ENCODE results near the gene C1orf167.
A peak's percentile ranks its signal among the peaks of the same experiment; 100 is the strongest.
"Not testable (repeated sequence)": the region's sequence is repeated elsewhere in the genome, so short reads cannot be mapped to it uniquely, and the experiment has no call there.

The C1orf167 gene

DNA sequence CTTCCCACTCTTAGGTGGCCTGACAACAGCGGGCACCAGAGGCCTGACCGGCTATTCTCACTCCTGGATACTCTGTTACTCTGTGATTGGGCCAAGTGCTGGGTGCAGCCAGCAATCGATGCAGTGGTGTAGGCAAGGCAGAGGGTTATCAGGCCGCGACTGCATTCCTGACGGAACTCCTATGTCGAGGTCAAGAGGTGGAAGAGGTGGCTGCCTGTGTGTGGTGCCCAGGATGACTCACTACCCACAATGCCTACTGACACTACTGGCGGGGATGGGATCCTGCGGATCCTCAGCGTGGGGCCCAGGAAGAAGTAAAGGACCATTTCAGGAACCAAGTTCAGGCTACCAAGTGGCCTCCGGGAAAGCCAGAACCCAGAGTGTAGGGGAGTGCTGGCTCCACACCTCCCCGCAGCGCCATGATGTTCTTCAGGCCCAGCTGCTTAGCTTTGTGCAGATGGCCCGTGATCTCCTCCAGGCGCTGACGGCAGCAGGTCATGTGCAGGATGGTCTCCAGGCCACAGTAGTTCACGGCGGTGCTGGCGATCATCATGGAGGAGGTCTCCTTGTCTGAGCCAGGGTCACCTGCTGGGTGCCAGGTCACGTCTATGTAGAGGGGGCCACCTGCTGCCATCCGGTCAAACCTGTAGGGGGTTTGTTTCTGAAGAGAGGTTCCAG is 38.9 kb downstream of the C1orf167 start:
- DNase-seq (ENCODE audit: low read depth in 2 of 3, low spot score in 2 of 3): no peak

DNA sequence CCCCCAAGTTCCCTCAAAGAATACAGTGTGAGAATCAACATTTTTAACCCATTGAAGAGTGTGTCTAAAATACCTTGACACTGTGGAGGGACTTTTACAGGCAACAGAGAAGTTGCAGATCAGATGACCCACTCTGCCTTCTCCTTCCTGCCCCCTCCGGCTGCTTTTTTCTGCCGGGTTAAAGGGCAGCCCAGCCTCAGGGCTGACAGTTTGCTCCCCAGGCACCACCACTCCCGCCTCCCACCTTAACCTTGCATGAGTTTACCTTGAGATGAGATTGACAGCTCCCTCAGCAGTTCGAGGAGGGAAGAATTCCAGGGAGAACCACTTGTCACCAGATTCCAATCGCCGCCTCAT is 40.6 kb downstream of the C1orf167 start:
- no peak for DNase-seq (ENCODE audit: low read depth in 2 of 3, low spot score in 2 of 3)

GRCh38 chr1:11802973-11803885 is 41.2 kb downstream of the C1orf167 start:
- DNase-seq (ENCODE audit: low read depth in 2 of 3, low spot score in 2 of 3): peak; percentile 33 to 51 (median 39)

DNA sequence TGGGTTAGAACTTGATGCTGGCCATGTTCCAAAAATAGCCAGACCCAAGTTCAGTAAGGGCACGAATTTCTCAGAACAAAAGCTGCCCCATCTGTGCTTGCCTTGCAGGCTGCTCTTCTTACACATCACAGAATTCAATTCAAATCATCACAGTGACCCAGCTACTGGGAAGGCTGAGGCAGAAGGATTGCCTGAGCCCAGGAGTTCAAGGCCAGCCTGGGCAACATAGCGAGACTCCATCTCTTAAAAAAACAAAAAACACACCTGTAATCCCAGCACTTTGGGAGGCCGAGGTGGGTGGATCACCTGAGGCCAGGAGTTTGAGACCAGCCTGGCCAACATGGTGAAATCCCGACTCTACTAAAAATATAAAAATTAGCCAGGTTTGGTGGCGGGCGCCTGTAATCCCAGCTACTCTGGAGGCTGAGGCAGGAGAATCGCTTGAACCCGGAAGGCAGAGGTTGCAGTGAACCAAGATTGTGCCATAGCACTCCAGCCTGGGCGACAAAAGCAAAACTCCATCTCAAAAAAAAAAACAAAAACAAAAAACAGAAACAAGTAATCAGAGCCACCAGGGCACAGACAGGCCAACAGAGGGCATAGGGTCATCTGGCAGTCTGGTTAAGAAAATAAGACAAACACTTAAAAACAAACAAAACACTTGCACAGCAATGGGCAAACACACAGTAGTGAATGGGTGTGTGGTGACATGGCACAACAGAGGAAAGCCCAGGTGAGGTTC is 42.1 kb downstream of the C1orf167 start:
- DNase-seq (ENCODE audit: low read depth in 2 of 3, low spot score in 2 of 3): not testable (repeated sequence)

- DNase-seq (ENCODE audit: low read depth in 2 of 3, low spot score in 2 of 3): no peak
Measured at GRCh38 chr1:11804666-11805421, 42.9 kb downstream of the C1orf167 start.

GRCh38 chr1:11805422-11806306 is 43.7 kb downstream of the C1orf167 start, which contains the start of the genes CLCN6 and MTHFR:
TSS of gene CLCN6 (plus strand) at chr1:11806191. CDS start at chr1:11806263, 72 bp downstream.
TSS of gene MTHFR (minus strand) at chr1:11805964. CDS start at chr1:11803116, 2,848 bp downstream.
- DNase-seq (ENCODE audit: low read depth in 2 of 3, low spot score in 2 of 3): peak; percentile 88 to 97 (median 95)

DNA sequence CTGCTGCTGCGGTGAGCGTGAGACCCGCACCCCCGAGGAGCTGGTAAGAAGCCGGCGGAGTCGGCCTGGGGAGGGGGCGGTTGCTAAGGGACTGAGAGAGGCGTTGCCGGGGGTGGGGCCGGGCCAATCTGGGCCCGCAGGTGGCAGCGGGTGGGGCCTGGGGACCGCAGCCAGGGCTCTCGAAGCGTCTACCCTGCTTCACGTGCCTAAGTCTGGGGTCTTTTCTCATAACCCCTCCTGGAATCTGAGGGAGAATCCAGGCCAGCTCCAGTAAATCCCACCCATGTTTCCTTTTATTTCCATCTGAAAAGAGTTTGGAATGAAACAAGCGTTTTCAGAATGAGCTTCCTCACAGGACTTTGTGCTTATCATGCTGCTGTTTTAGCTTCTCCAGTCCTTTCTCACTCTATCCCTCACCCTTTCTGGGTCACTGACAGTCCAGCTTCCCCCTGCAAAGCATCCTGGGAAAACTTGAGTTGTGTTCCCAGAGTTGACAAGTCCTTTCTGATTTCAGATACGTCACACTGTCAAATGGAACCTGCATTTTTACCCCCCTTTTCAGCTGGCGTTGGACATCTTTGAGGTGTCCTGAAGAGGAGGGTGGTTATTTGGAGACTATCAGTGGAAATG is 44.4 kb downstream of the C1orf167 start:
- no peak for DNase-seq (ENCODE audit: low read depth in 2 of 3, low spot score in 2 of 3)

GRCh38 chr1:11807133-11807532 is 45.1 kb downstream of the C1orf167 start:
- no peak for DNase-seq (ENCODE audit: low read depth in 2 of 3, low spot score in 2 of 3)

DNA sequence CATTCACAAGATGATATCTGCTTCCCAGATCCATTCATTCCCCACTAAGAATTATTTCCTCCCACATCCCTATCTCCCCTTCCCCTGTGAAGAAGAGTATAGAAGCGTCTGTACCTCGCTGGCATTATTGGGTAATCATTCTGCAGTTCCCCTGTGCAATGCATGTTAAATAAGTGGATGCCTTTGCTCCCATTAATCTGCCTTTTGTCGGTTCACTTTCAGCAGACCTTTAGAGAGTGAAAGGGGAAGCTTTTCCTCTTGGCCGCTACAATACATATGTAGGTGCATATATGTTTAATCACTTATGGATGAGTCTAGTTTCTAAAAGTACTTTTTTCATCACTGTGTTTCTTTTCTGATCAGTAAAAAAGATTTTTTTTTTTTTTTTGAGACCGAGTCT is 51.0 kb downstream of the C1orf167 start:
- no peak for DNase-seq (ENCODE audit: low read depth in 2 of 3, low spot score in 2 of 3)

- DNase-seq (ENCODE audit: low read depth in 2 of 3, low spot score in 2 of 3): no peak
Measured at GRCh38 chr1:11817192-11817591, 55.2 kb downstream of the C1orf167 start.

GRCh38 chr1:11822091-11822490 is 60.1 kb downstream of the C1orf167 start:
- no peak for DNase-seq (ENCODE audit: low read depth in 2 of 3, low spot score in 2 of 3)

DNA sequence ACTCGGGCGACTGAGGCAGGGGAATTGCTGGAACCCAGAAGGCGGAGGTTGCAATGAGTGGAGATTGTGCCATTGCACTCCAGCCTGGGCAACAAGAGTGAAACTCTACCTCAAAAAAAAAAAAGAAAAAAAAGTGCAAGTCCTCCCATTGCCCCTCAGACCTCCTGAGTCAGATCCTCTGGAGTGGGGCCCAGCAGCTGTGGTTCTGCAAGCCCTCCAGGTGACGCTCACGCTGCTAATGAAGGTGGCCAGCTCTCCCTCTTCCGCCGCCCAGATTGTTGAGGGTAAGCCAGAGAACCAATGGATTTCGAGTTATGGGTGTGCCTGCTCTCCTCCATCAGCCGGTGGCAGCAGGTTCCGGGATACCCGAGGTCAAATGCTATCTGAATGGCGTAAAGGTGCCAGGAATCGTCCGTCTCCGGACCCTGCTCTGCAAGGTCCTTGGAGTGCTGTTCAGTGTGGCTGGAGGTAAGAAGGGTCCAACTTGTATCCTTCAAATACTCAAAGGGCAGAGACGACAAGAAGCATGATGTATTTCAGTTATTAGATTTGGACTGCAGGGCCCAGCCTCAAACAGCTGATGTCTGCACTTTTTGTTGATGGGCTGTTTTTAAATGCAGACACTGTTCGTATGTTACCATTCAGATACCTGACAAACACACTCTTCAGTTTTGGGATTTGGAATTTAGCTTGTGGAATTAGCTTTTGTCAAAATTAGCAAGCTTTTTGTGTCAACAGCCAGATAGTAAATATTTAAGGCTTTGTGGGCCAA is 61.6 kb downstream of the C1orf167 start:
- DNase-seq (ENCODE audit: low read depth in 2 of 3, low spot score in 2 of 3): no peak

GRCh38 chr1:11825131-11825530 is 63.1 kb downstream of the C1orf167 start:
- DNase-seq (ENCODE audit: low read depth in 2 of 3, low spot score in 2 of 3): no peak

DNA sequence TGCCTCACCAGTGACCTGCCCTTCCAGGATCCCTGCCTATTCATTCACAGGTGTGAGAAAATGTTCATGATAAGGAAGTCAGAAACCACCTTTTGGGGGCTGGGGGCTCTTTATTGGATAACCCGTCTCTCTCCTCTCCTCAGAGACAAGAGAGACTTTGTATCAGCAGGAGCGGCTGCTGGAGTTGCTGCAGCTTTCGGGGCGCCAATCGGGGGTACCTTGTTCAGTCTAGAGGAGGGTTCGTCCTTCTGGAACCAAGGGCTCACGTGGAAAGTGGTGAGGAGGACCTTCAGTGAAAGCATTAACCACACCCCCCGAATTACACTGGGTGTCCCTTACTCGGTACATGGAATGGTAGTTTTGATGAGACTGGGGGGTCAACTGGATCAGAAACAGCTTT is 65.0 kb downstream of the C1orf167 start:
- no peak for DNase-seq (ENCODE audit: low read depth in 2 of 3, low spot score in 2 of 3)

DNA sequence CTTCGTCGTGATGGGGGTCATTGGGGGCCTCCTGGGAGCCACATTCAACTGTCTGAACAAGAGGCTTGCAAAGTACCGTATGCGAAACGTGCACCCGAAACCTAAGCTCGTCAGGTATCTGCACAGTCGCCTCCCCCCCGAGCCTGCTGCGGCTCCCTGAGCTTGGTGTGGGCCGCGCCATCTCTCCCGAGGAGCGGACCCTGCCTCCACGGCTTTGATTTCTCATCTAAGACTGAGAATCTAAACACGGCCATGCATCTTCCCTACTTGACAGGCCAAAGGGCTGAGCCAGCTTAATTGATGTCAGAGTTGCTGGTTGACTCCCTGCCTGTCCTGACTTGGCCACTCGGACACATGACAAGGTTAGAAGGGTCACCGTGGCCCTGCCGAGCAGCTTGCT is 66.5 kb downstream of the C1orf167 start:
- no peak for DNase-seq (ENCODE audit: low read depth in 2 of 3, low spot score in 2 of 3)

DNA sequence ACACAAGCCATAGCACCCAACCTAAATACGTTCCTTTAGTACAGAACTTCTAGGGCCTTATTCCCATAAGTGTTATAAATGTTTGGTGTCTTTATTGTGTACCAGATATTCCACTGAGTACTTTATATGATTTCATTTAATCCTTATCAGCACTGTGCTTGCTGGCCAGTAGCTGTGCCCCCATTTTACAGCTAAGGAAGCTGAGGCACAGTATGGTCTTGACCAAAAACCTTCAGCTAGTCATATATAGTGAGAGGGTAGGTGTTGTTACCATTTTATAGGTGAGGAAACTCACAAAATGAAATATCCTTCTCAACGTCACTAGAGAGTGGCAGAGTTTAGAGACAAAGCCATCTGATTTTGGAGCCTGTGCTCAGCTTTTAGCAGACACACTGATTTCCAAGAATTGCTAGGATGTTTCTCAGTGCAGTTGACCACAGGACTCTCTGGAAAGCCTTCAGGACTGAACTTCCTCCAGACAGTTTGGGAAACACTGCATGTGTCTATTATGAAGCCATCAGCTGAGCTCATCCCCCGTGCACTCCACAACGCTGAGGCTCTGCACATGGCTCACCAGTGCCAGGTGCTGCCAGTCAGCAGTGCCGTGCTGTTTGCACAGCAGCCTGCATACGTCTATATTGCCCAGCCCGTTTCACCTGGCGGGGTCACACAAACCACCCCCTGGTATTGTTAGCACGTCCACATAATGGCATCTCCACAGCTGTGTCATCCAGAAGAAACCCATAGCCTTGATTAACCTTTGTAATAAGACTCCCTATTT is 70.1 kb downstream of the C1orf167 start:
- DNase-seq (ENCODE audit: low read depth in 2 of 3, low spot score in 2 of 3): no peak

- DNase-seq (ENCODE audit: low read depth in 2 of 3, low spot score in 2 of 3): no peak
Measured at GRCh38 chr1:11833497-11833896, 71.5 kb downstream of the C1orf167 start.

DNA sequence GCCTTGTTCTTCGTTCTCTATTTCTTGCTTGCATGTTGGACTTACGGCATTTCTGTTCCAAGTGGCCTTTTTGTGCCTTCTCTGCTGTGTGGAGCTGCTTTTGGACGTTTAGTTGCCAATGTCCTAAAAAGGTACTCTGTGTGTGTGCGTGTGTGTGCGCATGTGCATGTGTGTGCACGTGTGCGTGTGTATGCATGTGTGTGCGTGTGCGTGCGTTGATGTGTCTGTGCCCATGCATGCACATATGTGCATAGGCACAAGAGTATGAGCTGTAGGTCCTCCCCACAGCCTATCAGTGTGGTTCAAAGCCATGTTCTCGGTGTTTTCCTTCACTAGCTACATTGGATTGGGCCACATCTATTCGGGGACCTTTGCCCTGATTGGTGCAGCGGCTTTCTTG is 71.9 kb downstream of the C1orf167 start:
- no peak for DNase-seq (ENCODE audit: low read depth in 2 of 3, low spot score in 2 of 3)

Measured in activated CD8-positive, alpha-beta memory T cell treated with anti-CD3 and anti-CD28 coated beads for 48 hours (primary cell).